T-helper 1 cell treated with Interleukin-12 subunit alpha and Interleukin-12 subunit beta and Interleukin-4 antibody, amounts not matched to agents 30 ng/mL and 1 ng/mL, for 36 hours (primary cell): Measurements from ENCODE around the gene CAVIN3. TPM values are rescaled to one million over a fixed set of nuclear protein-coding genes. Genes with fewer than 3 reads are reported as not detected.
"Not testable (repeated sequence)": the region's sequence is repeated elsewhere in the genome, so short reads cannot be mapped to it uniquely, and the experiment has no call there.

Source experiments
- intact Hi-C: fragments of 100-400 bp; cut with micrococcal nuclease; formaldehyde crosslinking; loops from one replicate; pipeline ENCODE4 v1.15.1; 2024
- total RNA-seq: library from RNA; stranded (reverse); gene quantifications from 2 replicates; pipeline ENCODE4 v1.2.3, GENCODE V29; 2022

Gene CAVIN3
- total RNA-seq, 1 donor from 2014 or later = 5.9 TPM

DNA sequence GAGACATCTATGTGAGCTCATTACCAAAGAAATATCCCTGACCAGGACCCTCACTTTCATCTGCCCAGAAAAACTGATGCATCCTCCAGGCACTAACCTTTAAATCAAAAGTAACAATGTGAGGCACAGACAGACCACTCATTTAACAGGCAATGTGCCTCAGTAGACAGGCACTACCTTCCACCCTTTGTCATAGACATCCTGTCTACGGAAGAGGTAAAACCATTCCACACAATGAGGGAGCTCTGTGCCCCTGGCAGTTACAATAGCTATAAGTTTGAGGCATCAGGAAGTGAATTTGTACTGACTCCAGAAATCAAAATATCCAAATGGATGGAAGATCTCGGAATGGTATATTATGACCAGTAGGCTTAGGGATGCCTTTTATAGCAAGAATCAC lies 6.7 kb upstream of the CAVIN3 start:
- intact Hi-C loops = no loop called here

DNA sequence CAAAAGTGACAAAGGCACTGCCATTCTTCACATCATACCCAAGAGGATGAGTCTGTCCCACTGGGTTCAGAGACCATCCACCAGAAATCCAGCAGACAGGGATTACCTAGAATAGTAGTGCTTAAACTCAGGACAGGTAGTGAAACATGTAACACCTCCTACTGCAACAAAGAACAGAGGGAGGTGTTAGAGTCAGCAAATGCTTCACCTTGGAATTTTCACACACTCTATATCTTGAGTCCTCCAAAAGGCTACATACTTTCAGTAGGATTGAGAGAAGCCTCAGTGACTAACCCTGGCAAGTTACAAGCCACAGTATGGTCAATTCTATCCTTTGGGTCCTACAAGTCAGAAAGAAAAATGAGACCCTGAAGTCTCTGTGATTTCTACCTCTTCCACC lies 6.0 kb upstream of the CAVIN3 start:
- intact Hi-C loops = no loop called here

DNA sequence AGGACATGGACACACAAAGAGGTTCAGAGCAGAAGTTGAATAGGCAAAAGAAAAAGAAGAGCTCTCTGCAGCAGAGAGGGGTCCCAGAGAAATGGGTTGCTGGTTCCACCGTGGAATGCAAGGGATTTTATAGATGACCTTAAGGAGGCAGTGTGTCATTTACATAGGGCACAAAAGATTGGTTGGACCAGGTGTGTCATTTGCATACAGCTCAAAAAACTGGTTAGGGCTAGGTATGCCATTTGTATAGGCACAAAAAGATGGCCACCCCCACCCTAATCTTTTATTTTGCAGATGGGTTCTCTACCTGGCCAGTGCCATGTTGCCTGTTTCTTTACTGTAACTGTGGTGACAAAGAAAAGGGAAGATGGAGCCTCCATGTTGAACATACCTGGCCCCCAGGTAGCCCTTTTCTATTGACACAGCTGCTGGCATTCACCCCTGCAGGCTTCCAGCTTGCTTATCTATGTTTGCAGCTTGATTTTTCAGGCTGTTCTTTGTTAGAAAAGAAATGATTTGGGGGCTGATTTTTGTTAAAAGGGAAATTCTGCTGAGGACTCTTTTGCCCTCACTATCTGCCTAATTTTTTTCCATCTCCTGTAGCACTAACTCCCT lies 3.1 kb upstream of the CAVIN3 start:
- intact Hi-C loops = loop anchor here (5.0 kb wide), 2 partner anchors 289 to 636 kb away; partner anchors contain the start of genes TAF10, TRIM22 and TRIM5

DNA sequence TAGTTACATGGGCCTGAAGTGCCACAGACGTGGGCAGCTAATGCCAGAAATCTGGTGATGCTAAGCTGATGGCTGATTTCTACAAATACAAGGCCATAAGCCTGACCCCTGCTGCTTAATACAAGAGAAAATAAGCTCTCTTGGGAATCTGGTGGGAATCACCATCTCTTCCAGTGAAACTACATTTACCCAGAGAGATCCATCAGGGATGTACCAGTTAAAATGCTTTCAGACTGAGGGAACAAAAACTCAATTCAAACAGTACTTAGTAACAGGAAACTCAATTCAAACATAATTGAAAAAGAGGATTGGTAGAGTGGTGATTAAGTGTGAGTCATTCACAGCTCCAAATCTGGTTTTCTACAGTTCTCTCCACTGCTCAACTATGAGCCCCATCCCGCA lies 1.7 kb upstream of the CAVIN3 start:
- intact Hi-C loops = loop anchor here (1.0 to 5.0 kb wide), 6 partner anchors 29 to 635 kb away; partner anchors contain the start of genes ARFIP2, TAF10, TIMM10B and TRIM22

DNA sequence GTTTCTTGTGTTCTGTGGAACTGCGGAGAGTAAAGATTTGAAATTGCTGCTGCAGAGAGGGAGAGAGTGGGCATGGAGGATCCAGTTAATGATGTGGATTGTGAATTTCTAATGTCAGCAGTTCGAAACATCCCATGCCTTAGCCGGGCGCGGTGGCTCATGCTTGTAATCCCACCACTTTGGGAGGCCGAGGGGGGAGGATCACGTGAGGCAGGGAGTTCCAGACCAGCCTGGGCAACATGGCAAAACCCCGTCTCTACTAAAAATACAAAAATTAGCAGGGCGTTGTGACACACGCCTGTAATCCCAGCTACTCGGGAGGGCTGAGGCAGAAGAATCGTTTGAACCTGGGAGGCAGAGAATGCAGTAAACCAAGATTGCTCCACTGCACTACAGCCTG lies 1.1 kb upstream of the CAVIN3 start:
- intact Hi-C loops = loop anchor here (1.0 to 5.0 kb wide), 5 partner anchors 86 to 634 kb away; partner anchors contain the start of genes ARFIP2, TAF10, TIMM10B and TRIM22

DNA sequence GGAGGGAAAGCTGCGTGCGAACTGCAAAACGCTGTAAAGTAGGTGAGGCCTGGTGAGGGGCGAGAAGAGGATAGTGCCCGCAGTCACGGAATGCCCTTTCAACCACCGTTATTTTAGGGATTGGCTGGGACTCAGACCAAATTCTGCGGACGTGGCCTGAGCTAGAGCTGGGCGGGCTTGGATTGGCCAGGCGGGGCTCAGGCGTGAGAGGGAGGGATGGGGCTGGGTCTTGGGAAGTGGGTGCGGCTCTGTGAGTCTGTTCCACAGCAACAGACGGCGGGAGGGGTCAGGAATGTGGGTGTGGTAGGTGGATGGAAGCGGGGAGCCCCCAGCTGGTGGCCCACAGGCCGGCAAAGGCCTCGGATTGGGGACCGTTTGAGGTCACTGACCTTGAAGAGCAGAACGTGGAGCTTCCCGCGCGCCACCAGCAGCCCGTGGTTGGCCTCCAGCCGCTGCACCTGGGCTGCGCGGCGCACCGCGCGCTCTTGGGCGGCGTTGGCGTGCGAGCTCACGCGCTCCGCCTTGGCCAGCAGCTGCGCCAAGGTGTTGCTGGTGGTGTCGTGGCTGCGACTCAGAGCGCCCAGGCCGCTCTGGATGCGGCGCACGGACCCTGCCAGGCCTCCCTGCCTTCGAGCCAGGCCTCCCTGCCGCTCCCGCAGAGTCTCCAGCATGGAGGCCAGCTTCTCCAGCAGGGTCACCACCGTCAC lies 444 bp downstream of the CAVIN3 start:
- intact Hi-C loops = loop anchor here (1.0 to 5.0 kb wide), 6 partner anchors 70 to 633 kb away; partner anchors contain the start of genes ARFIP2, SMPD1, TAF10 and TIMM10B

DNA sequence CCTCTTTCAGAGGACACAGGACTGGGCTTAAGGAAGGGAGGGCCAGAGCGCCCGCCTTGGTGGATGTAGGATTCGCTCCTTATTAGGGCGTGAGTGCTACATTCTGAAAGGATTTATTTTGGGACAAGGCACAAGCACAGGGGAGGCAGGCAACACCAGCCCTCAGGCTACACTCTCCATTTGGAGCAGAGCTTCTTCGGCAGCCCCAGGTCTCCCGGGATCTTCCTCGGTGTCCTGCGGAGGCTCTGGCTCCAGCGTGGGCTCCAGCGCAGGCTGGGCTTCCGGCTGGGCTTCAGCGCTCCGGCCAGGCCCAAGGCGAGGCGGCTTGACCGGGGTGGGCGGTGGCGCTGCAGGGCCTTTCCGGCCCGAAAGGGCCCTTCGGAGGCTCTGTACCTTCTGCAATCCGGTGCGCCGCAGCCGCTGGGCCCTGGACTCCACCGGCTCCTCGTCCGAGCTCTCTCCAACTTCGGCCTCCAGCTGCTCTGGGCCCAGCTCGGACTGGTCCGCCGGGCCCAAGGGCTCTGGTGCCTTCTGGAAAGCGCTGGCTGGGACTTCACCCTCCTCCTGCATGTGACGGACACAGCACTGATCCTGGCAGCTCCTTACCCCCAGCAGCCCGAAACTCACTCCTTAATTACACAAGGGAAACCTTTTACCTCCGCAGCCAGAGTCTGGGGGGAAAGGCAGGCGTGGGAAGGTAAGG lies 1.1 kb downstream of the CAVIN3 start:
- intact Hi-C loops = no loop called here

DNA sequence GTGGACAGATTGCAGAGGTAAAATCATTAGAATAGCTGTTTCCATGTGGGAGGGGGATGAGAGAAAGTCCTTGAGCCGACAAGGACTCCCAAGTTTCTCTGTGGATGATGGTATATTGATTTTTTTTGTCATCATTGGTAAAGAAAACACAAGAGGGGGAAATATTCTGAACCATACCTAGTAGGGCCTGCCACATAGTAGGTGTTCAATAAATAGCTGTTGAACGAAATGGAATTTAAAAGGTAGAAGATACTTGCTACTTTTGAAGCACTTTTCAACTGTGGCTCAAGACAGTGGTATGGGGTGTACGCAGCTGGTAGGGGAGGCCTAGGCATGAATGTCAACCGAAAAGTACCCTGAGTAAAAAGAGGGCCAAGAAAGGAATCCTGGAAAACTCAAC lies 2.1 kb downstream of the CAVIN3 start:
- intact Hi-C loops = no loop called here

DNA sequence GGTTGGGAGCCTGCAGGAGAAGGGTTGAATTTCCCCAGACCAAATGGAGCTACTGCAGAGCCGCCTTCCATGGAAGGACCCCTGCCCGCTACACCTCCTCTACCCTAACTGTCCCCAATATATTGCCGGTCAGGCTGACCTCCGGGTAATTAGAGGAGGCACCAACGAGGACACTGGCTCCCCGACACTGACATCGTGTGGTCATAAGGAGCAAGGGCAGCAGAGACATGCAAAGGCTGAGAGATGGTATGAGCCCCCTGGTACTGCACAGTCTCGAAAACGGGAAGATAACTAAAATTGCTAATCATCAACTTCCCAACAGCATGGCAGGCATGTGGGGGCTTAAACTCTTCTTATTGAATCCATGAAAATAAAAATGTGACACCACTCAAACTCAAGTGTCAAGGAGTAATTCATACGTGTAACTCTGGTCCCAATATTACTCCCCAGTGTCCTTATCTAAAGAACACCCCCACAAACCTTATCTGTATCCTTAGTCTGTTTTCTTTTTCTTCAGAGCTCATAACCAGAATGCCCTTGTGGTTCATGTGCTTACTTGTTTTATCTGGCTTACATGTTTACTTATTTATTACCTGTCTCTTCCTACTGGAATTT lies 4.4 kb downstream of the CAVIN3 start:
- intact Hi-C loops = loop anchor here (1.0 kb wide), 3 partner anchors 37 to 293 kb away; no protein-coding TSS in a partner anchor

DNA sequence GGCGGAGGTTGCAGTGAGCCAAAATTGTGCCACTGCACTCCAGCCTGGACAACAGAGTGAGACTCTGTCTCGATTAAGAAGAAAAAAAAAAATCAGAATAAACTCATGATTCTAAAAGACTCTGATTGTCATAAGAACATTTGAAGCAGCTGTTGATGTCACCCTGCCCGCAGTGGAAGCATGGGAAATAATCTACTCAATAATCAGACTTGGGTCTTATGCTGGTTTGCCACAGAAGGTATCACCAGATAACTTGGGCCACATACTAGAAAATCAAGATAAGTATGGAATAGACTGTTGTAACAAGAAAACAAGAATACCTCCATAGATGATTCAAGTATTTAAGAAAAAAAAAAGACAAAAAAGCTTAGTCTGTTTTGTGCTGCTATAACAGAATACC lies 8.2 kb downstream of the CAVIN3 start:
- intact Hi-C loops = no loop called here

DNA sequence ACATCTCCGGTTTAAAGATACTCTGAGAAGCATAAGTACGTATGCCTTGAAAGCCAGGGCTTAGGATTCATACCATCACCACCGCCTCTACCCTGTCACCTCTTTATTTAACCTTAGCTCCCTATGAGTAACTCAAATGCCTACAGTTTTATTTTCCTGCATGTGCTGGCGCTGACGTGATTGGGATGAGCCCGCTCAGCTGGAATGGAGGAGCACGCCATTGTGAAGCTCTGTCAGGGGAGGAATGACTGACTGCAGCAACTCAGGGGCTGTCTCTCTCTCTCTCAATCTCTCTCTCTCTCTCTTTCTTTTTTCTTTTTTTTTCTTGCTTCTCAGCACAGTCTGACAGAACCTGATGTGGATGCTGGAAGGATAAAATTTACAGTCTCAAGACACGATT lies 12.4 kb downstream of the CAVIN3 start:
- intact Hi-C loops = no loop called here

DNA sequence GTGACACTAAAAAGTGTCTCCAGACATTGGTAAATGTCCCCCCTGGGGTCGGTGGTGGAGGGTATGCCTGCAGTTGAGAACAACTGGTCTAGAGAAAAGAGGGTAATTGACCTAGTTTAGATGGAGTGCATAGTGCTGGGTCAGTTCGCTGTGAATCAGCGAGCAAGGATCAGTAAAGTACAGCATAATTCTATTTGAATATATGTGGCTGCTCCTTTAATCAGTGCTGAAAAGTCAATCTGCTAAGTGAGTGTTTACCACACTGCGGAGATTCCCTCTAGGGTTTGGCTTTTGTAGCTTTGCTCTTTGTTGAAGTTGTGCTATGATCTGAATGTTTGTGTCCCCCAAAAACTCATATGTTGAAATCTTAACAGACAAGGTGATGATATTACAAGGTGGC lies 15.0 kb downstream of the CAVIN3 start:
- intact Hi-C loops = no loop called here

DNA sequence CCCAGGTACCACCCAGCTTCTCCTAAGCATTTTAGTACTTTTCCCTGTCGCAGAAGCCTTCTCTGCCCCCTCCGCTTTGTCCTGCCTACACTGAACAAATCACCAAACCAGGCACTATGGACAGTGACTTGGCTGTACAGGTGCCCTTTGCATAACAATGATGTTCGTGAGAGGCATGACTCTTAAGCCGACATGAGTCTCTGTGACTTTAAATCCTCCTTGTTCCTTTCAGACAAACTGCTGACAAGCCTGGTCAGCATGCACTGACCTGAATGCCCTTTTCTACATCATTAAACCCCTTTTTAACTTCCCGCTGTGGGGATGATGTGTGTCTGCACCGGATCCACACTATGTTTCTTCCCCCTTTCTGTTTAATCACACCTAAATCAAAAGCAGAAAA lies 16.6 kb downstream of the CAVIN3 start:
- intact Hi-C loops = no loop called here

DNA sequence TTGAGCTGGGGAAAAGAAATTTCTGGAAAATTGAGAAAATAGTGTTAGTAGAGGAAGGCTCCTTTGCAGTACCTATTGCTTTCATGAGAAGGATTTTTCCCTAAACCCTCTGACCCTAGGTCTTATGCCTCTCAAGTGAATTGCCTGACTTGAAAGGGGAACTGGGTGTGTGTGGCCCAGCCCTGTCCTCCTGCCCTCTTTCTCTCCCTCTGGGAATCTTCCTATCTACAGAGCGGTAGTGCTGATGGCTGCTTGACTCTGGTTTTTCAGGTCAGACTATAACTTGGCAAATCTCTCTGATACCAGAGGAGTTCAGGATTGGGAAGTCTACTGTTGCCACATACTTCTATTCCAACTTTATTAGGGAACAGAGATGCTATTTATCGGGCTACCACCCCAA lies 19.2 kb downstream of the CAVIN3 start:
- intact Hi-C loops = no loop called here

DNA sequence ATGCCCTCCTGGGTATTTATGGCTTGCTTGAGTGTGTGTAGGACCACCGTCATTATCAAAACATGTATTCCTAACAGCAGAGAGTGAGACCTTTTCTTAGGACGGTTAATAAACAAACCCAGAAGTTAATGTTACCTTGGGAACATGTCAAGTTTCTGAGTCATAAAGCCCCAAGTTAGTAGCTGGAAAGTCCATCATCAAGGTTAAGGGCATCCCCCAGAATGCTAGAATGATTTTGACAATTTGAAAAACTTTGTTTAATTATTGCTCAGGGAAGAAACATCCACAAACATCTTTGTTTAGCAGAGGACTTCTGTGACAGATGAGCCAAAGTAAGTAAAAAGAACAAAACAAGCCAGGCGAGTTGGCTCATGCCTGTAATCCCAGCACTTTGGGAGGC lies 20.0 kb downstream of the CAVIN3 start:
- intact Hi-C loops = no loop called here

DNA sequence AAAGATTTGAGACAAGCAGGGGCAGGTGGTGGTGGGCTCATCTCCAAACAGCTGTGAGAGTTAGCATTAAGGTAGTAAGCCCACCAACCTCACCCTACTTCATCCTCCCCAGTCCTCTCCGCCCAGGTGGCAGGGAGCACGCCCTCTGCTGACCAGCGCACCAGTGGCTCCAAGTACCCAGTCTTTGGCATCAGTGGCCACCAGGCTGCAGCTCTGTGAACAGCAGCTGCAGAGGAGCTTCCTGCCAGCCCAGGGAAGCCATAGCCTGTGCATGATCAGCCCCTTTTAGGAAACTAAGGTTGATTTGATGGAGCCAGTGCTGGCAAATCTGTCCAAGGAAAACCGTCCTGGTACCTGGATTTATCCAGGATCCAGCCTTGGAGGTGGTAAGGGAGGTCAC lies 21.7 kb downstream of the CAVIN3 start:
- intact Hi-C loops = loop anchor here (1.0 to 5.0 kb wide), 2 partner anchors 55 to 276 kb away; no protein-coding TSS in a partner anchor

DNA sequence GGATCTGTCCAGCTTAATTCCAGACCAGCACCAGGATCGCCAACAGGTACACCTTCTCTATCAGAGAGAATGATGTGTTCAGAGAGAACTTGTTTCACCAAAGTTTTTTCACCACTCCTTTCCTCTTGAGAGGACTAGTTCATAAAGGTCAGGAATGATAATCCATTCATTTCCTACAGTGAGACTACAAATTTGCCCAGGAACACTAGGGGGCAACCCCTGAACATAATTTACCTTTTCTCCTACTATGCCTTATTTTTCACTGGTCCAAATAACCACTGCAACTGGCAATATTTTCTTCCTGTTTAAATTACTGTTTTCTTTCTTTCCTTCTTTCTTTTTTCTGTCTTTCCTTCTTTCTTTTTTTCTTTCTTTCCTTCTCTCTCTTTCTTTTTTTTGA lies 22.5 kb downstream of the CAVIN3 start:
- intact Hi-C loops = loop anchor here (1.0 to 5.0 kb wide), 2 partner anchors 55 to 276 kb away; no protein-coding TSS in a partner anchor

DNA sequence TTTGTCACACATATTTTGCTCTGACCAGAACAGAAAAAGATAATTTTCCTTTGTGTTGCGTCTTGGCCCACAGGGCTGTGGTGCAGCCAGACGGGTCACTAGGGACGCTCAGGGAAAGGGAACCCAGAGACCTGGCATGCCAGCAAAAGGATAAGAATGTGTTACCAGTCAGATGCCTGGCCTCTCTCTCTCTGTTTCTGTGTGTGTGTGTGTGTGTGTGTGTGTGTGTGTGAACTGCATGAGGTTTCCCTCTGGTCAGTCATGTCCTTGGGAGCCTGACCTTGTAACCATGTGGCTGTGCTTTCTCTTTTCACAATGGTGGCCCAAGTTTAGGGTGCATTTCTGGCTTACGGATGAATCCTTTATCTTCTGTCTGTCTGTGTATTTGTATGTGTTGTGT lies 35.3 kb downstream of the CAVIN3 start:
- intact Hi-C loops = no loop called here

DNA sequence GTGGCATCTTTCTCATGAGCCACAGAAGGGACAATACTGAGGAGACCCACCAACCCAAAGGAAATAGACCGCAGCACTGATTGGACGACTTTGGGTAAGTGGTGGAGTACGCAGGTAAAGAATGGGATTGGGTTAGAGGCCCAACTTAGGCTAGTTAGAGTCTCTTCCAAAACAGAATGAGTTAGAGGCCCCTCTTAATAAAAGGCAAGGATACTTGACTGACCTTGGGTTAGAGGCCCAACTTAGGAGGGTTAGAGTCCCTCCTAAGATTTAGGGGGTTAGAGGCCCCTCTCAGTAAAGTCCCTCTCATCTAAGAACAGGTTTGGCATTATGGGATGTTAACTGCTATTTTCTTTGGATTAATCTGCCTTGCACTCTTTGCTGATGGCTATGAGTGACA lies 36.1 kb downstream of the CAVIN3 start:
- intact Hi-C loops = no loop called here

DNA sequence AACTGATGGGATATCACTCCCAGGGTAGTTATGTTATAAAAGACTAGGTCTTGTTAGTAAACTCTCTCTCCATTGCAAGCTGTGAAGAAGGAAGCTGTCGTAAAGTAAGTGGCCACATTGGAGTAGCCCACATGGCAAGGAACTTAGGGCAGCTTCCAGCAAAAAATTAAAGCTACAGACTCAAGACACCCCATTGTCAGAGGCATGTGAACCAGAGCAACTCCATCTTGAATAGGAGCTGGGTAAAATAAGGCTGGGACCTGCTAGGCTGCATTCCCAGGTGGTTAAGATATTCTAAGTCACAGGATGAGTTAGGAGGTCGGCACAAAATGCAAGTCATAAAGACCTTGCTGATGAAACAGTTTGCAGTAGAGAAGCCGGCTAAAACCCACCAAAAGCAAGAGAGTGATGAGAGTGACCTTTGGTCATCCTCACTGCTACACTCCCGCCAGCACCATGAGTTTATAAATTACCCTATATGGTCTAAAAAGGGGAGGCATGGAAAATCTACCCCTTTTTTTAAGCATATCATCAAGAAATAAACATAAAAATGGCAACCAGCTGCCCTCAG lies 36.8 kb downstream of the CAVIN3 start:
- intact Hi-C loops = no loop called here

DNA sequence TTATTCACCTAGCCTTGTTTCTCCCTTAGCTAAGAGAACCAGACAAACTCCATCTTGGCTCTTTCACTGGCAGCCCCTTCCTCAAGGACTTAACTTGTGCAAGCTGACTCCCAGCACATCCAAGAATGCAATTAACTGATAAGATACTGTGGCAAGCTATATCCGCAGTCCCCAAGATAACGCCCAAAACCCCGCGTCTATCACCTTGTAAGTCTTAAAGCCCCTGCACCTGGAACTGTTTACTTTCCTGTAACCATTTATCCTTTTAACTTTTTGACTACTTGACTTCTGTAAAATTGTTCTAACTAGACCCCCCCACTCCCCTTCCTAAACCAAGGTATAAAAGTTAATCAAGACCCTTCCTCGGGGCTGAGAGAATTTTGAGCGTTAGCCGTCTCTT lies 39.5 kb downstream of the CAVIN3 start:
- intact Hi-C loops = not testable (repeated sequence)
